HepG2 (cell line): ENCODE data around the gene TADA3. TPM values are rescaled to one million over a fixed set of nuclear protein-coding genes. Genes with fewer than 3 reads are reported as not detected.

Experiments used
- BRD4 ChIP-seq: sonication (generic); formaldehyde crosslinking; IDR thresholded peaks from 2 replicates; pipeline ENCODE4 v1.4.0; 2020; ENCODE audit warnings: missing genetic modification reagents
- CBX1 ChIP-seq: IDR thresholded peaks from one replicate; pipeline ENCODE4 v1.6.1; 2016; ENCODE audit warnings: antibody characterized with exemption, low read depth
- CREM ChIP-seq, 2 experiments: sonication (generic) in 1 of 2; formaldehyde crosslinking in 1 of 2; IDR thresholded peaks; 2 replicates each; pipeline versions ENCODE4 v1.4.0 to v1.6.1; 2016 to 2020; ENCODE audit warnings: antibody characterized with exemption in 1 of 2, mild to moderate bottlenecking in 1 of 2, missing genetic modification reagents in 1 of 2
- DBP ChIP-seq: sonication (generic); formaldehyde crosslinking; IDR thresholded peaks from 2 replicates; pipeline ENCODE4 v1.4.0; 2020; ENCODE audit warnings: missing genetic modification reagents; ENCODE audit errors: not compliant biosample characterization
- DPF2 ChIP-seq: sonication (generic); formaldehyde crosslinking; IDR thresholded peaks from 2 replicates; pipeline ENCODE4 v1.4.0; 2020; ENCODE audit warnings: mild to moderate bottlenecking, low read depth, missing genetic modification reagents, borderline replicate concordance
- E2F2 ChIP-seq: sonication (generic); formaldehyde crosslinking; IDR thresholded peaks from 2 replicates; pipeline ENCODE4 v1.4.0; 2020; ENCODE audit warnings: missing genetic modification reagents, borderline replicate concordance
- FLYWCH1 ChIP-seq: sonication (generic); formaldehyde crosslinking; IDR thresholded peaks from 2 replicates; pipeline ENCODE4 v1.8.1; 2023; ENCODE audit warnings: mild to moderate bottlenecking, missing genetic modification reagents
- GATA4 ChIP-seq: sonication (generic); IDR thresholded peaks from 2 replicates; pipeline ENCODE4 v1.6.1; 2016; ENCODE audit warnings: antibody characterized with exemption, low read depth, borderline replicate concordance
- HDAC2 ChIP-seq: sonication (generic); formaldehyde crosslinking; IDR thresholded peaks from 2 replicates; pipeline ENCODE4 v1.4.0; 2020; ENCODE audit warnings: missing genetic modification reagents
- HNRNPH1 ChIP-seq: fragments of 200-400 bp; formaldehyde crosslinking; optimal IDR thresholded peaks from 2 replicates; pipeline ENCODE3; 2017; ENCODE audit warnings: mild to moderate bottlenecking, low read depth, low read length
- JDP2 ChIP-seq: sonication (generic); formaldehyde crosslinking; IDR thresholded peaks from 2 replicates; pipeline ENCODE4 v1.8.1; 2022; ENCODE audit warnings: missing genetic modification reagents, borderline replicate concordance
- JUND ChIP-seq: sonication (generic); formaldehyde crosslinking; IDR thresholded peaks from 2 replicates; pipeline ENCODE4 v1.8.0; 2022; ENCODE audit warnings: mild to moderate bottlenecking, missing genetic modification reagents
- KAT8 ChIP-seq: IDR thresholded peaks from 2 replicates; pipeline ENCODE4 v1.6.1; 2016; ENCODE audit warnings: missing genetic modification reagents, missing compliant biosample characterization
- KDM2A ChIP-seq: sonication (generic); formaldehyde crosslinking; IDR thresholded peaks from 2 replicates; pipeline ENCODE4 v1.4.0; 2020; ENCODE audit warnings: low read depth, missing genetic modification reagents, borderline replicate concordance
- PAXIP1 ChIP-seq: sonication (generic); formaldehyde crosslinking; conservative IDR thresholded peaks from 2 replicates; pipeline ENCODE4 v1.4.0; 2020; ENCODE audit warnings: mild to moderate bottlenecking, missing genetic modification reagents, moderate library complexity
- PHB2 ChIP-seq: fragments of 450-650 bp; IDR thresholded peaks from 2 replicates; pipeline ENCODE4 v1.6.1; 2018; ENCODE audit not compliant: partially characterized antibody
- ZFP91 ChIP-seq: sonication (generic); formaldehyde crosslinking; IDR thresholded peaks from 2 replicates; pipeline ENCODE4 v1.9.0; 2022; ENCODE audit warnings: missing genetic modification reagents, mild to moderate bottlenecking, borderline replicate concordance
- ZNF121 ChIP-seq: sonication (generic); formaldehyde crosslinking; IDR thresholded peaks from 2 replicates; pipeline ENCODE4 v1.5.0; 2020; ENCODE audit warnings: mild to moderate bottlenecking, missing genetic modification reagents
- ZNF225 ChIP-seq: sonication (generic); formaldehyde crosslinking; IDR thresholded peaks from 2 replicates; pipeline ENCODE4 v1.4.0; 2020; ENCODE audit warnings: mild to moderate bottlenecking, missing genetic modification reagents
- ZNF550 ChIP-seq: sonication (generic); formaldehyde crosslinking; IDR thresholded peaks from 2 replicates; pipeline ENCODE4 v1.4.0; 2020; ENCODE audit warnings: mild to moderate bottlenecking, missing genetic modification reagents, borderline replicate concordance
- ZNF567 ChIP-seq: sonication (generic); formaldehyde crosslinking; IDR thresholded peaks from 2 replicates; pipeline ENCODE4 v1.8.1; 2023; ENCODE audit warnings: mild to moderate bottlenecking, missing genetic modification reagents, borderline replicate concordance
- ZNF766 ChIP-seq: sonication (generic); formaldehyde crosslinking; IDR thresholded peaks from 2 replicates; pipeline ENCODE4 v1.5.0; 2020; ENCODE audit warnings: missing genetic modification reagents, borderline replicate concordance
- ZSCAN22 ChIP-seq: sonication (generic); formaldehyde crosslinking; IDR thresholded peaks from 2 replicates; pipeline ENCODE4 v1.4.0; 2020; ENCODE audit warnings: mild to moderate bottlenecking, missing genetic modification reagents
- polyA plus RNA-seq, 8 experiments: library from polyadenylated mRNA; depleted of rRNA in 3 of 8; stranded (reverse) in 7 of 8; unstranded in 1 of 8; fragments of >200 nt; fragmentation: Illumina TruSeq in 4 of 8; extraction: Trizol in 4 of 8; gene quantifications; 2 replicates each; pipeline versions ENCODE4 v1.2.1 to v1.2.3, GENCODE V29; 2011 to 2016; ENCODE audit warnings: low read depth in 4 of 8, missing spikeins in 1 of 8, mixed read lengths in 1 of 8; ENCODE audit not compliant: insufficient read depth in 1 of 8
- total RNA-seq, 5 experiments: library from RNA; depleted of rRNA; stranded (reverse); fragments of >200 nt; fragmentation: Illumina TruSeq; extraction: Trizol; gene quantifications; 2 replicates each; pipeline ENCODE4 v1.2.3, GENCODE V29; 2016; ENCODE audit warnings: low read depth in 1 of 5

Gene TADA3
- total and polyA plus RNA-seq, 2 of the 13 experiments (the other 11 are each of a cell fraction or from before 2014, with no cell fraction given) = 32.1 to 37.1 TPM

GRCh38 chr3:9792405-9793160, at the start of gene TADA3, which contains the start of gene ARPC4 (continued):
- TF ChIP-seq DBP (CRISPR knock-in tag) (no peak), CREM (IDR thresholded peaks at IDR 0.05) (peak; percentile 61), CREM (CRISPR knock-in tag; IDR thresholded peaks at IDR 0.05) (no peak), JDP2 (CRISPR knock-in tag) (no peak), ZFP91 (peak; percentile 23; the same call in 1 of the 2 replicates), ZNF766 (CRISPR knock-in tag) (no peak), PAXIP1 (CRISPR knock-in tag) (peak; percentile 73), KDM2A (CRISPR knock-in tag) (peak; percentile 54; the same call in 1 of the 2 replicates), ZNF225 (CRISPR knock-in tag) (no peak), CBX1 (no peak), ZSCAN22 (CRISPR knock-in tag) (no peak), HDAC2 (no peak; the same call in 1 of the 2 replicates), ZNF567 (CRISPR knock-in tag) (no peak), ZNF121 (CRISPR knock-in tag) (no peak), DPF2 (CRISPR knock-in tag) (no peak), FLYWCH1 (CRISPR knock-in tag) (no peak), E2F2 (CRISPR knock-in tag) (no peak), PHB2 (no peak), HNRNPH1 (no peak), BRD4 (CRISPR knock-in tag) (no peak), JUND (no peak), KAT8 (CRISPR knock-in tag) (peak; percentile 91), GATA4 (0 out of 2 replicates have a peak, but pooled peaks have one; percentile 16), ZNF550 (CRISPR knock-in tag) (no peak)
